Dendritic cell treated with granulocyte-macrophage colony-stimulating factor and Interleukin-4, amounts not matched to agents 40 ng/mL and 50 ng/mL, for 4 days (primary cell): ENCODE data around the gene CCL13.

Experiments
- H3K27ac Mint-ChIP-seq: one replicate; pipeline ENCODE4 v1.8.0; 2022; ENCODE audit warnings: mild to moderate bottlenecking, mixed read lengths
- H3K27me3 Mint-ChIP-seq: one replicate; pipeline ENCODE4 v1.8.0; 2022; ENCODE audit warnings: mild to moderate bottlenecking, mixed read lengths
- H3K36me3 Mint-ChIP-seq: one replicate; pipeline ENCODE4 v1.8.0; 2022; ENCODE audit warnings: low read depth, mixed read lengths
- H3K4me1 Mint-ChIP-seq: one replicate; pipeline ENCODE4 v1.8.0; 2022; ENCODE audit warnings: low read depth, mixed read lengths
- H3K4me3 Mint-ChIP-seq: one replicate; pipeline ENCODE4 v1.8.0; 2022; ENCODE audit warnings: mild to moderate bottlenecking, moderate library complexity, mixed read lengths
- H3K9me3 Mint-ChIP-seq: one replicate; pipeline ENCODE4 v1.8.0; 2022; ENCODE audit warnings: mixed read lengths
- intact Hi-C: fragments of 100-400 bp; cut with micrococcal nuclease; formaldehyde crosslinking; loops from one replicate; pipeline ENCODE4 v1.15.0; 2022

CCL13 gene

DNA sequence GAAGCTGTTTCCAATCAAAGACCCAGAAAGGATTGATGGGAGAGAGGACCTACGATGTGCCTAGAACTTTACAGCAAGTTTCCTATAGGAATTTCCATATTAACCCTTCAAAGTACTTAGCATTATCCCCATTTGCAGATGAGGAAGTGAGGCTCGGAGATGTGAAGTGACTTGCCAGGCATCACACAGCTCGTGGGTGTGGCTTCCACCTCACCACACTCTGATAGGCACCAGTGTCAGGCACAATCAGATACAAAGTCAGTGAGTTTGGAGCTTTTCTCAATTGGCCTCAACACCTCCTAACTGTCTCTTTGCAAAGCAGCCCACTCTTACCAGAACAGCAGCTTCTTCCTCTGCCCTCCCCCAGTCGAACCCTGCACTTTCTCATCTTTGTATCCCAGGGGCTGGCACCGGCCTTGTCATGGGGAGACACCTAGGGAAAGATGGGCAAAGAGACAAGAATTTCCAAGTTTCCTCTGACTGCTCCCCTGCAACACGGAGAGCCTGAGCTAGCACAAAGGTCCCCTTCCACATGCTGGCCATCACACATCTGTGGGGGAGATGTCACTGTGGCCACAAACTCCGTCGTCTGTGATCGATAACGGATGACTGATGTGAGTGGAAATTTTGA, 44.1 kb downstream of the CCL13 start:
- Mint-ChIP-seq H3K9me3 (no peaks in the 10 kb centered on the region), H3K4me1 (peaks cover 64% of the 10 kb centered on the region), H3K27ac (no peak overlapping the region), H3K4me3 (no peak overlapping the region), H3K36me3 (no peaks in the 10 kb centered on the region), H3K27me3 (peaks cover 6% of the 10 kb centered on the region)
- intact Hi-C loops = no loop called here

GRCh38 chr17:34401165-34401564, 44.9 kb downstream of the CCL13 start:
- H3K4me3 Mint-ChIP-seq = no peak overlapping the region
- intact Hi-C loops = no loop called here
- H3K27me3 Mint-ChIP-seq = peaks cover 5% of the 10 kb centered on the region
- no peaks in the 10 kb centered on the region for H3K36me3 Mint-ChIP-seq
- peaks cover 67% of the 10 kb centered on the region for H3K4me1 Mint-ChIP-seq
- H3K27ac Mint-ChIP-seq = peak overlapping the region; percentile 22
- H3K9me3 Mint-ChIP-seq = no peaks in the 10 kb centered on the region

- Mint-ChIP-seq H3K9me3 (no peaks in the 10 kb centered on the region), H3K27me3 (peaks cover 8% of the 10 kb centered on the region), H3K27ac (no peak overlapping the region), H3K4me1 (peaks cover 61% of the 10 kb centered on the region), H3K36me3 (no peaks in the 10 kb centered on the region), H3K4me3 (no peak overlapping the region)
- intact Hi-C loops = no loop called here
Measured at GRCh38 chr17:34403006-34403405, 46.7 kb downstream of the CCL13 start.

DNA sequence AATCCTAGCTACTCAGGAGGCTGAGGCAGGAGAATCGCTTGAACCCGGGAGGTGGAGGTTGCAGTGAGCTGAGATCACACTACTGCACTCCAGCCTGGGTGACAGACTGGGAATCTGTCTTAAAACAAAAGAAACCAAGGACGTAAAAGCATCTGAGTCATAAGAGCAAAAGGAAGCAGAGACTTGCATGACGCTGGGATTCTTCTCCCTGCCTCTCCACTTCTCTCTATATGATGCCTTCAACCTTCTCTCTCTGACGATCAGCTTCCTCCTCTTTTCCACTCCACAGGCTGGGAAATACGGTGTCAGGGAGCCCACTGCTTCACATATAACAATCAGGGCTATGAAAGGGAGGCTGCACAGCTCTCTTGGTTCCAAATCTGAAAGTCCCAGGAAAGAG, 49.9 kb downstream of the CCL13 start:
- no peaks in the 10 kb centered on the region for H3K36me3 Mint-ChIP-seq
- peaks cover 37% of the 10 kb centered on the region for H3K4me1 Mint-ChIP-seq
- H3K27me3 Mint-ChIP-seq = peaks cover 30% of the 10 kb centered on the region
- H3K4me3 Mint-ChIP-seq = no peak overlapping the region
- H3K9me3 Mint-ChIP-seq = no peaks in the 10 kb centered on the region
- no peak overlapping the region for H3K27ac Mint-ChIP-seq
- intact Hi-C loops = no loop called here
